Skin of body (tissue), 2 donors: ENCODE measurements around the gene AMN. TPM values are rescaled to one million over a fixed set of nuclear protein-coding genes. Genes with fewer than 3 reads are reported as not detected.

ENCODE experiments used
- DNase-seq: peaks from one replicate; lab custom pipeline; 2025; lab: John Stamatoyannopoulos, UW
- total RNA-seq: library from RNA; depleted of rRNA; stranded (reverse); fragments of >200 nt; gene quantifications from one replicate; pipeline ENCODE4 v1.2.3, GENCODE V29; 2014

Gene AMN
- total RNA-seq, 1 donor from 2014 or later = 4.4 TPM

DNA sequence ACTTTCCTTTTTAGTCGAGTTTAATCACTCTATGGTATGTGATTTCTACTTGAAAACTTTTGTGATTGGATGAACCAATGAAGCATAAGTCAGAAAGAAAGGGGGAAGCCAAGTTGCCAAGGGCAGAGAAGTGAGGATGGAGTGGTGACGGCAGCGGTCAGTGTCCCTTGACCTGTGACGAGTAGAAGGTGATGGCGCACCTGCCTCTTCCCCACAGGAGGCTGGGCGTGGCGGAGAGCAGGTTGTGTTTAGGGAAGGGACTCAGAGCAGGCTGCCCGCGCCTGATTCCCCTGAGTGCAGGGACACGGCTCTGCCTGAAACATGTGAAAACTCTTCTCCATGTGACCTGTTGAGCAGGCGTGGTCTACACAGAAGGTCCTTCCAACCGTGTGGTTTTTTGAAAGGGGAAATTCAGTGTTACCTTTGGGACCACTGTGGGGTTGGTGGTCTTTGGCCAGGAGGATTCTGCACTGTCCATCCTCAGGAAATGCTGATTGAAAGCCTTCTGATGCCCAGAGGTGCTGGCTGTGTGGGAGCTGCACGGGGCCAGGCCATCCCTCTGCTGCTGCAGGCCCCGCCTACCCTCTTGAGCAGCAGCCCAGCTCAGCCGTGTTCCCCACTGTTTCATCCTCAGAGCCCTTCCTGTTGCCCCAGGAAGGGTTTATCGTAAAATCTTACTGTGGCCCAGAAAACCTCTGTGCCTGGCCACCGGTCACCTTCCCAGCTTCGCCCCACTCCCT is 23.5 kb upstream of the AMN start:
- DNase-seq = no peak

DNA sequence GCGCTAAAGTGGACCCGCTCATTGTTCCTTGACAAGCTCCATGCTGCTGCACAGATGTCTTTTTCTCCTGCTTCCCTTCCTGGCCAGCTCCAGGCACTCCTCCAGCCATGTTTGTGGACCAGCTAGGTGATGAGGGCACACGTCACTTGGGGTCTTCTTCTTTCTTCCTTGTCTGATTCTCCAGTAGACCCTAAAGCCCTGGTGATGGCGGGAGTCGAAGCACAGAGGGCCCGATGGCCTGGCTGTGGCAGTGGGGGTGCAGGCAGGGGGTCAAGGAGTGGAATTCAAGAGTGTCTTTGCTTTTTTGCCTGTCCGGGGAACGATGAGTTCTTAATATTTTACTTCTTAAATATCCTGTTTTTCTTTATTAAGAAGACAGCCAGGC is 23.0 kb upstream of the AMN start:
- DNase-seq = no peak

DNA sequence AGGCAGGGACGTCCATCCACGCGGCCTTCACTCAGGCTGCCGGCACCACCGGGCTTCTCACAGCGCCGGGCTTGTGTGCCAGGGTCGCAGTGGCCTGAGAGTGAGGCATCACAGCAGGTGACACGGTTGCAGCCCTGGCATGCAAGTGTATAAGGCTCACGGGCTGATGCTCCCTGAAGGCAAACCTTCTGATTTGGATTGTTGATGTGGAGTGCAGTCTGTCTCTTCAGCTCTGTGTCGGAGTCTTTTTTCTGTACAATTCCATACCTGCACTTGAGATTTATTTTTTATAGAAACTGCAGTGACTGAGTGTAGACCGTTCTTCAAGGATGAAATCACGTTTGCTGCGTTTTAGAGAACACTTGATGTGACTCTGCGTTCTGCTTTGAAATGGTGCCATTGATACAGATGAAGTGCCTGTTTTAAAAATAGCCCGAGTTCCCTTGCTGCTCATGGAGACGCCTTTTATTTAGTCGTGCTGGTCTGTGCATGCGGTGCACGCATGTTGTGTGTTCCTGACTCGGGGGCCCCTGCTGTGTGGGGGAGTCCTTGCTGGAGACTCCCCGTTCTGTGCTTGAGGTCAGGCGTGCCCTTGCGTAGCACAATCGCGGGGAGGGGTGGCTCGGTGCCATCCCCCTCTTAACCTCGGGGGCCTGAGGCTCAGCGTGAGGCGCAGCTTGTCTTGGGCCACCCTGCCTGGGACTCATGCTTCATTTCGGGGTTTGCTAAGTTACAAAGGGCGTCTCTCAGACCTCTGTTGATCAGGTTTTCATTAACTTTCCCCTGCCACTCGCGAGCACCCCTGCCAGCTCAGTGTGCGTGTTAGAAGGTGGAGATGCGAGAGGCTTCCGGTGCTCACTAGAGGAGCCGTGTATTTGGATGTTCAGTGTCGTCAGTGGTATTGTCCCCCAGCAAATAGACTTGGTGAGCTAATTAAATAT is 21.6 kb upstream of the AMN start:
- DNase-seq = no peak

DNA sequence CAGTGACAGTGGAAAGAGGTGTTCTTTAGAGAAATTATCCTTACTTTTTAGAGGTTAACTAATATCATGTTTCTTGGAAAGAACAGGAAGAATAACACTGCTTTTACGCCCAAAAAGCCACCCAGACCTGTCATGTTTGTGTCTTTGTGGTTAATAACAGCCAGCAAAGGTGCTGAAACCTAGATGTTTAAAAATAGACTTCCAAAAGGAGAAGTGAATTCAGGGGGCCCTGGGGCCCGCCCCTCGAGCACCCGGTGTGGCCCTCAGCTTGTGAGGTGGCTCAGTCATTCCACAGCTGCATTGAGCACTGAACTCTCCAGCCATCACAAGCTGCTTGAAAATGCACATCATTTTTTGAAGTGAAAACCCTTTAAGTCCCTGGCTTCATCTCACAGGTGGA is 20.8 kb upstream of the AMN start:
- DNase-seq = no peak

DNA sequence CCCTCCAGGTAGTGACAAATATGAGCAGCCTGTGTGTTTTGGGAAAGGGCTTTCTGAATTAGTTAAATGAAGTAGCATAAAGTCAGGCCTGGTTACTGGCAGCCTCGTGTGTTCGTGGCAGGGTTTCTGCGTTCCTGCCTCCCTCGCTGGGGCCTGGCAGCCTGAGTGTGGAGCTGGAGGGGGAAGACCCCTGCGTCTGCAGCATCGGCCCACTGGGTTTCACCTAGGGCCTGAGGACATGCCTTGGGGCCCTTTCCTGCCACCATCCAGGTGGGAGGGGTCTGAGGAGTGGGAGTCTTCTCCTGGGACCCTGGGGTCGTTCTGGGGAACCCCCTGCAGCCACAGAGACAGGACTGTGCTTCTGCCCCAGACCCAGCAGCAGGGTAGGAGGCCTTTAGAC is 20.4 kb upstream of the AMN start:
- DNase-seq = no peak

DNA sequence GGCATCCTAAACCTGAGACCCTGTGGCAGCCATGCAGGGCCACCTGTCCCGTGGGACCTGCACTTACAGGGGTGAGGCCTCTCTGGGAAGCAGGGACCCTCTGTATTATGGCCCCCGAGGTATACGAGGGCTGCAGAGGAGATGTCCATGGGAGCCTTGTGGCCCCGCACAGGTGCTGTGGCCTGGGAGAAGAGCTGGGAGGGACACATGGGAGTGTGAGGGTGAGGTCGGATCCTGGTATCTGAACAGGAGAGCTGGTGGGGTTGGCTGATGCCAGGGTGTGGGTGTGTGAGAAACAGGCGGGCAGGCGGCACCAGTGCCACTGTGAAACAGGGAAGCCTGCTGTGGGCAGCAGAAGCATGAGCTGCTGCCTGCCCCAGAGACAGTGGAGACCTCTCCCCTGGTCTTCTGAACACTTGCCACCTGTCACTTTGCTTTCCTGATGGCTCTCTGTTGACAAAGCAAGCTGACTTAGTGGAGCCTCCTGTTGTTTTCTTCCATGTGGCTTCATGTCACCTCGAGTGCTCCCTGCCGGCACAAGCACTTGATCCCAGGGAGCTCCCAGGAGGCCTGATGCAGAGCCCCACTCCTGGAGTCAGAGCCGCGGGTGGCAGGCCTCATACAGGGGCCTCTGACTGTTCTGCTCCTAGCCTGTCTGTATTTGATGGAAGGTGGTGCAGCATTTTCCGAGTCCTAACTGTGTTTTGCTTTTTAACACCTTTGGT is 19.8 kb upstream of the AMN start:
- no peak for DNase-seq

DNA sequence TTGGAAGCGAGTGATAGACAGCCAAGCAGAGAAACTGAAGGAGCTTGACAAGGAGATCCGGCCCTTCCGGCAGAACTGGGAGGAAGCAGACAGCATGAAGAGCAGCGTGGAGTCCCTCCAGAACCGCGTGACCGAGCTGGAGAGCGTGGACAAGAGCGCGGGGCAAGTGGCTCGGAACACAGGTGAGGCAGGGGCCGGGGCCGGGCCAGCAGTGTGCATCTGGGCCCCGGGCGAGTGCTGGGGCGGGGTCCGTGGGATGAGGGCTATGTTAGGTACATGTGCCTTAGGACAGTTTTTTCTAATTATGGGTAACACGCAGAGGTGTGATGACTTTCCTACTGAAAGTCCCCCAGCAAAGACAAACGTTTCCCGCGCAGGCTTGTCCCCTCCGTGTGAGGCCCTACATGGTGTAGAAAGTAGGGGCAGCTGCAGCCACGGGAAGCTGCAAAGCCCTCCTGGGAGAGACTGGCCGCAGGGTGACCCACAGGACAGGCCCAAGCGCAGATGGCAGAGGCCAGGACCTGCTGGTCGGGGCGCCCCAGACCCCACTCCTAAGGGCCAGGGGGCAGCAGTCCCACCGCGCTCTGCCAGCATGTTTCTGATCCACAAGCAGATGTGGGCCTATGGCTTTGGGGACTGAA is 19.1 kb upstream of the AMN start:
- no peak for DNase-seq

DNA sequence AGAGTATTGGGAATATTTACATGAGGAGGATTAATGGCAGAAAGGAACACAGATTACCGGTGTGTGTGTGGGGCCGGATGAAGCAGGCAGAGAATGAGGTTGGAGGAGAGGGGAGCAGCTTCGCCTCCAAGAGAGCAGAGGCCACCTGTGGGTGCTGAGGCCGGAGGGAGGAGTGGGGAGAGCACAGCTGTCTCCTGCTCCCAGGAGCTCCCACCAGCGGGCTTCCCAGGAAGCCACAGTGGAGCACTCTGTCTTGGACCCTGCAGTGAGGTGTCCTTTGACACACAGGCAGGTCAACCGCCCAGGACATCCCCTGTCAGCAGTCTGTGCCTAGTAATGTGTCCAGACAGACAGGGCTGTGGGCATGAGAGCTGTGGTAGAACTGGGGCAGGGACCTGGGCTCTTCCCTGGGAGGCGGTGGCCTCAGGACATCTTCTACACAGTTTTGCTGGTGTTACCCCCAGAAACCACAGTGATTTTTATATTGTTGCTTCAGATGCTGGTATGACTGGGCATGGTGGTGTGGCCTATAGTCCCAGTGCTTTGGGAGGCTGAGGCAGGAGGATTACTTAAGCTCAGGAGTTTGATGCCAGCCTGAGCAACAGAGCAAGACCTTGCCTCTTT is 18.5 kb upstream of the AMN start:
- DNase-seq = no peak

DNA sequence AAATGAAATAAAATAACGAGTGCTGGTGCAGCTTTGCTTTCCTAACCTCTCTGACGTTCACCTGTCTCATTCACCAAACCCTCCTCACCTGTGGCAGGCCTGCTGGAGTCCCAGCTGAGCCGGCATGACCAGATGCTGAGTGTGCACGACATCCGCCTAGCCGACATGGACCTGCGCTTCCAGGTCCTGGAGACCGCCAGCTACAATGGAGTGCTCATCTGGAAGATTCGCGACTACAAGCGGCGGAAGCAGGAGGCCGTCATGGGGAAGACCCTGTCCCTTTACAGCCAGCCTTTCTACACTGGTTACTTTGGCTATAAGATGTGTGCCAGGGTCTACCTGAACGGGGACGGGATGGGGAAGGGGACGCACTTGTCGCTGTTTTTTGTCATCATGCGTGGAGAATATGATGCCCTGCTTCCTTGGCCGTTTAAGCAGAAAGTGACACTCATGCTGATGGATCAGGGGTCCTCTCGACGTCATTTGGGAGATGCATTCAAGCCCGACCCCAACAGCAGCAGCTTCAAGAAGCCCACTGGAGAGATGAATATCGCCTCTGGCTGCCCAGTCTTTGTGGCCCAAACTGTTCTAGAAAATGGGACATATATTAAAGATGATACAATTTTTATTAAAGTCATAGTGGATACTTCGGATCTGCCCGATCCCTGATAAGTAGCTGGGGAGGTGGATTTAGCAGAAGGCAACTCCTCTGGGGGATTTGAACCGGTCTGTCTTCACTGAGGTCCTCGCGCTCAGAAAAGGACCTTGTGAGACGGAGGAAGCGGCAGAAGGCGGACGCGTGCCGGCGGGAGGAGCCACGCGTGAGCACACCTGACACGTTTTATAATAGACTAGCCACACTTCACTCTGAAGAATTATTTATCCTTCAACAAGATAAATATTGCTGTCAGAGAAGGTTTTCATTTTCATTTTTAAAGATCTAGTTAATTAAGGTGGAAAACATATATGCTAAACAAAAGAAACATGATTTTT is 17.1 kb upstream of the AMN start:
- no peak for DNase-seq

DNA sequence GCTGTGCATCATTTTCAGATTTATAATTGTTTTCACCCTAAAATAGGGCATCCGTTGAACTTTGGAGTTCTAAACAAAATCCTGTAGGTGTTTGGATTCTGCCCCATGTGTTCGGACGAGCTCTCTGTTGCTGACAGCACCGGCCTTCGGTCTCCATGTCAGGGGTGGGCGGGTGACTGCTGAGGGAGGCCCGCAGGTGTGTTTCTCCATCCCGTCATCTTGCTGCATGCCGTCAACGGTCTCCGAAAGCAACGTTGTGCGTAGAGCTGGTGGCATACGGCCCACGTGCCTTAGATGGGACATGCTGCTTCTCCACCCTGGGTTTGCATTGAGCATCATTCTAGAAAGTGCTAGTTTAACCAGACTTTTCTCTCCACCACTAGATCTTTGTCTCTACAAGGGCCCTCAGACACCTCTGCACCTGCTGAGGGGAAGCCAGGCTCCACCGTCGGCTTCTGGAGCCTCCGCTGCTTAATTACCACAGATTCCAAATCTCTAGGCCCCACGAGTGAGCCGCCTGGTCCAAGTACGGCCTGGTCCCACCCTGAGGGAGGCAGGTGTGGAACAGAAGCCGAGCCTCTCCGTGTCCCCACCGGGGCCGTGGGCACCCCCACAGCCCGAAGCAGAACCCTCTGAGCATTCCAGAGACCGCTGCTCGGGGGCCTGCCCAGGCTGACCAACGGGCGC is 15.7 kb upstream of the AMN start:
- DNase-seq = no peak

DNA sequence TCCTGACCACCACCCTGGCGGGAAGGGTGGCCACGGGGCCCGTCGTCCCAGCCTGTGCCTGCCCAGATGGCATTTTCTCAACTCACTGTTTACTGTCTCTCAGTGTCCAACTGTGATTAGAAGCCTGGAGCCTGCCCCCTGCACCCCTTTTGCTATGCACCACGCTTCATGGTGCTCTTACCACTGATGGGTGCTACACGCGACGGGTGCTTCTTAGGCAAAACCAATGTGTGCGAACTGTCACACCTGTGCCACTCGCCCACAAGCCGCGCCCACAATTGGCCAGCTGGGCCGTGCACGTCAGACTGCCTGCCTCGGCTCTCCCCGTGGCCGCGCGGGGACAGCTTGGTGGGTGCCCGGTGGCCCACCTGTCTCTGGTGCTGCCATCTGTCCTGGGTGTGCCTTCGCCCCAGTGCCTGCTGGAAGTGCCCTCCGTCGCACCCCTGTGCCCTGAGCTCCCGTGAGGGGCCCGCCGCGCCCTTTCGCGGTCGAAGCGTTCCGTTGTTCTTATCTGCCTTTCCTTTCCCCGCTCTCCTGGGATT is 15.1 kb upstream of the AMN start:
- DNase-seq = no peak

DNA sequence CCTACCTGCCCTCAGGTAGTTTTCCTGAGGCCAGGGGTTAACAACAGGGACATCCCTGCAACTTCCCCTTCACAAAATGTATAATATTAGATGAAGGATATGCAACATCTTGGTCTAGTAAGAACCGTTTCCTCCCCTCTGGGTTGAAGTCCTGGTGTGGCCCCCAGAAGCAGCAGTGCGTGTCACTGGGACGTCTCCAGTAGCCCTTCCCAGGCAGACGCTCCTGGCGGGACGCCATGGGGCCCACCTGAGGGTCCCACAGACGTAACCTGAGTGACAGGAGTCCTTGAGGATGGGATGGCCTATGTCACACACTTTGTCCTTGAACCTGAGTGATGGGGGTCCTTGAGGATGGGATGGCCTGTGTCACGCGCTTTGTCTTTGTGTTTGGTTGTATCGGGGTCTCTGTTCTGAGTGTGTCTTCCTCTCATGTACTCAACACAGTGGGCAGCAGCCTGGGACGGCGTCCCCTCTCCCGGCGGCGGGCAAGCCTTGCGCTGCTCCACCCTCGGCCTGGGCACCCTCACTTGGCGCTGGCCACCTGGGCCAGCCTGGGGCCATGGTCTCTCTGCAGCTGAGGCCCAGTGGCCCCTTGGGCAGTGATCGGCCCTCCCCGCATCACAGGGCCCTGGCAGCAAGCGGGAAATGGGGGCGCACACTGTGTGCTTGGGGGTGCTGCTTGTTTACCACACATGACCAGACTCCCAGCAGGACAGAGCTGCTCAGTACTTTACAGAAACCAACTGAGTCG is 14.3 kb upstream of the AMN start:
- DNase-seq = no peak

DNA sequence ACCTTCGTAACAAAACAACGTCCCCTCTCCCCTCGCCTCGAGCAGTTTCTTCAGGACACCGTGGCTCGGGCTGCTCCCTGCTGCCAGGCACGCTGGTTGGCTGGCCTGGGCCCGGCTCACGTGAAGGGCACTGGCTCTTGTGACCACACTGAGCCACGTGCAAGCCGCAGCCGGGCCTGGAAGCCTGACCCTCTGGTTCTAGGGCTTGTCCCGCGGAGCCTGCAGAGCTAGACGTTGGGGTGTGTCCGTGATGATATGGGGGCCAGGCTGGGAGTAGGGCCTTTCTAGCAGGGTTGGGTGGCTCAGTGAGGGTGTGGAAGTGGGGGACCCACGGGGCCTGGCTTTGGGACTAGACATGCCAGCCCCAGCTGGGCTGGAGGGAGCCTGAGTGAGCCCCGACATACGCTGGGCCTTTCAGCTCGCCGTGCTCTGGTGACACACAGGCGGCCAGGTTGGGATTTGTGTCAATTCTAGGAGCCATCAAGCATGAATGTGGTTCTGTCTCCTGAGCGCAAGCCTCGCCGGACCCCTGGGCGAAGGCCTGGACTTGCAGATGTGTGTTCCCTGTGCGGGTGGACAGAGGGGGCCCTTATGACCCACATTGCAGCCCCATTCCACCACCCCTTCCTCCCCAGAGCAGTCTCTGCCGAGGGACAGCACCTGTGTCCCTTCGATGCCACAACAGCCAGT is 13.6 kb upstream of the AMN start:
- no peak for DNase-seq

DNA sequence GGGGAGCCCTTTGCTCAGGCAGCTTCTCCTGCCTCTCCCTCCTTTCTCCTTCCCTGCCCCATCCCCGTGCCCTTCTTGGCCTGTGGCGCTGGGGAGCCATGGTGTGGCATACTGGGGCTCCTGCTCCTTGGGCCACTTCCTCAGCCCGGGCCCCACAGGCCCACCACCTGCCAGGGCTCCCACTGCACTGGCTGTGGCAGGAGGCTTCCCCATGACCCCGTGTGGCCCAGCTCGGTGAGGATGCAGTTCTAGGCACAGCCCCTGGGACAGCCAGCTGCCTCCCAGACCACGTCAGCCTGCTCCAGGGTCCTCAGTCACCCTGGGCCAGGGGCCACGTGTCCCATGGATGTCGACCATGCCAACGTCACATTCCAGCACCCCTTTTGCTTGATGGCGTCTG is 13.0 kb upstream of the AMN start:
- no peak for DNase-seq

DNA sequence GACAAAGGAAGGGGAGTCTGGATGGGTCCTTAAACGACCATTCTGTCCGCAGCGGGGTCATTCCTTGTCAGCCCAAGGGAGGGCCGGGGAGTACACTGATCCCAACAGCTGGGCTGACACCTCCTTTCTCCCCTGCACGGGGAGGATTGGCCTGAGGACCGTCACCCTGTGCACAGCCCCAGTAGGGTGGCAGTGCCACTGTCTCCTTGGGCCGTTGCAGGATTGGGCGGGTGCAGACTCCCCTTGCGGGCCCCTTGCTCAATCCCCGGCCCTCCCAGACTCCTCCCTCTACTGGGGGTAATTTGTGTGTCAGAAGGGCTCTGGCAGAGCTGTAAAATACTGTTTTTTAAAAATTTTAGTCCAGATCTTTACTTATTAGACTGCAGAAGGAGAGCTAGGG is 12.6 kb upstream of the AMN start:
- DNase-seq = no peak

DNA sequence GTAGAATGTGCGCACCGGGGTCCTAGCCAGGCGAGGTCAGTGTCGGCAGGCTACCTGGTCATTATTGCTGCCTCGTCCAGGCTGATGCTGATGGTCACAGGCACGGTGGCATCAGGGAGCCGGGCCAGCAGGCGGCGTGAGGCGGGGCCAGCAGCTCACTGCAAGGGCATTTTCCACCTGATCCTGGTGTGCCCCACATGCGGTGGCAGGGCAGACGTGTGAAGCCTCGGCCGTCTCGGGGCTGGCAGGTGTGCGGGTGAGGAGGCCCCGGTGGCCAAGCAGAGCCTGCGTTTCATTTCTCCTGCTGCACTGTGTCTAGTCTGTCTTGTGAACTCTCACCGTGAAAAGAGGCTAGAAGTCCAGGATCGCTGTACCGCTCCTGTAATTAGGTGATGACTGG is 12.0 kb upstream of the AMN start:
- DNase-seq = no peak

DNA sequence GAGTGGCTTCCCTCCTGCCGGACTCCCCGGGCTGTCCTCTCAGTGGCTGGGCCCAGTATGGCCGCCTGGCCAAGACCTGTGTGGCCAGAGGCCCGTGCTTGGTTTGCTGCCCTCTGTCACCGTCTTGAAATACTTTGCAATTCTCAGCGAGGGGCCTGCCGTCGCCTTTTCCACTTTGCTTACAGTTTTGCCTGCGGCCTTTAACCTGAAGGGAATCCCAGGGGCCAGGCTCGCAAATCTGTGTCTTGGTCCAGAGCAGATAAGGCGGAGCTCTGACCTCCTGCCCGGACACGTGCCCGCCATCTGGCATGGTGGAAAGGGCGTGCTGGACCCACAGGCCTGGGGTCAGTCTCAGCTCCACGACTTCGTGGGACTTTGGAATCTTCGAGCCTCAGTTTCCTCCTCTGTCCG is 10.9 kb upstream of the AMN start:
- DNase-seq = no peak
